Neural progenitor cell (in vitro differentiated cells): ENCODE measurements around the gene HYAL2. TPM values are rescaled to one million over a fixed set of nuclear protein-coding genes. Genes with fewer than 3 reads are reported as not detected.
A peak's percentile ranks its signal among the peaks of the same experiment; 100 is the strongest.

Source experiments
- DNase-seq: peaks from one replicate; pipeline ENCODE4 v3.0.0-alpha.2; 2016; ENCODE audit warnings: low spot score
- H2AFZ ChIP-seq: fragments of 200-600 bp; sonication (generic); replicated peaks from 2 replicates; pipeline ENCODE4 v1.6.1; 2016; ENCODE audit warnings: antibody characterized with exemption
- H3F3A ChIP-seq: fragments of 200-600 bp; sonication (generic); 2 replicates; pipeline ENCODE4 v1.6.1; 2016; ENCODE audit warnings: antibody characterized with exemption, low read depth
- H3K27ac ChIP-seq: fragments of 200-600 bp; sonication (generic); 2 replicates; pipeline ENCODE4 v1.5.1; 2016; ENCODE audit warnings: mild to moderate bottlenecking
- H3K27me3 ChIP-seq: fragments of 200-600 bp; sonication (generic); 2 replicates; pipeline ENCODE4 v1.6.1; 2016; ENCODE audit warnings: mild to moderate bottlenecking, moderate library complexity
- H3K36me3 ChIP-seq: fragments of 200-600 bp; sonication (generic); 2 replicates; pipeline ENCODE4 v1.5.1; 2016
- H3K4me1 ChIP-seq: fragments of 200-600 bp; sonication (generic); 2 replicates; pipeline ENCODE4 v1.6.1; 2016; ENCODE audit warnings: mixed run types
- H3K4me2 ChIP-seq: fragments of 200-600 bp; sonication (generic); 2 replicates; pipeline ENCODE4 v1.6.1; 2016
- H3K4me3 ChIP-seq: fragments of 200-600 bp; sonication (generic); 2 replicates; pipeline ENCODE4 v1.5.1; 2016
- H3K79me2 ChIP-seq: fragments of 200-600 bp; sonication (generic); 2 replicates; pipeline ENCODE4 v1.6.1; 2016; ENCODE audit warnings: low read depth
- H3K9ac ChIP-seq: fragments of 200-600 bp; sonication (generic); 2 replicates; pipeline ENCODE4 v1.6.1; 2016
- H3K9me3 ChIP-seq: fragments of 200-600 bp; sonication (generic); 2 replicates; pipeline ENCODE4 v1.5.1; 2016; ENCODE audit warnings: low read depth
- H4K20me1 ChIP-seq: fragments of 200-600 bp; sonication (generic); 2 replicates; pipeline ENCODE4 v1.6.1; 2016; ENCODE audit warnings: low read depth
- H3K27ac Mint-ChIP-seq: 3 replicates; pipeline ENCODE4 v1.8.0; 2021; ENCODE audit warnings: mixed read lengths
- H3K27me3 Mint-ChIP-seq: 2 replicates; pipeline ENCODE4 v1.8.0; 2022; ENCODE audit warnings: low read depth, mild to moderate bottlenecking, inconsistent platforms, moderate library complexity, mixed read lengths; ENCODE audit not compliant: insufficient read depth
- H3K36me3 Mint-ChIP-seq: 3 replicates; pipeline ENCODE4 v1.8.0; 2021; ENCODE audit warnings: mixed read lengths
- H3K4me1 Mint-ChIP-seq: 3 replicates; pipeline ENCODE4 v1.8.0; 2021; ENCODE audit warnings: mixed read lengths
- H3K4me3 Mint-ChIP-seq: 3 replicates; pipeline ENCODE4 v1.8.0; 2021; ENCODE audit warnings: mild to moderate bottlenecking, moderate library complexity, mixed read lengths
- H3K9me3 Mint-ChIP-seq: 3 replicates; pipeline ENCODE4 v1.8.0; 2020; ENCODE audit warnings: mixed read lengths
- CTCF ChIP-seq: fragments of 200-600 bp; sonication (generic); IDR thresholded peaks from 2 replicates; pipeline ENCODE4 v1.5.1; 2017; ENCODE audit warnings: antibody characterized with exemption, mild to moderate bottlenecking
- EZH2 ChIP-seq: fragments of 200-600 bp; sonication (generic); IDR thresholded peaks from 2 replicates; pipeline ENCODE4 v1.6.1; 2017; ENCODE audit warnings: antibody characterized with exemption, mild to moderate bottlenecking, moderate library complexity
- EZH2phosphoT487 ChIP-seq: fragments of 200-600 bp; sonication (generic); IDR thresholded peaks from 2 replicates; pipeline ENCODE4 v1.6.1; 2017; ENCODE audit warnings: antibody characterized with exemption
- total RNA-seq: library from RNA; depleted of rRNA; stranded (reverse); fragments of >200 nt; gene quantifications from 2 replicates; pipeline ENCODE4 v1.2.3, GENCODE V29; 2015; ENCODE audit warnings: low replicate concordance

HYAL2 gene
- total RNA-seq, 1 donor from 2014 or later, result 38.9 TPM

GRCh38 chr3:50319181-50319893 lies 3.2 kb downstream of the HYAL2 start:
- Histone ChIP-seq H3F3A (peaks cover 26% of the 10 kb centered on the region), H3K27me3 (no peaks in the 10 kb centered on the region), H3K4me2 (peak overlapping the region; percentile 88), H3K36me3 (no peaks in the 10 kb centered on the region), H3K4me1 (peaks cover 28% of the 10 kb centered on the region), H2AFZ (no peak overlapping the region), H4K20me1 (peaks cover 36% of the 10 kb centered on the region), H3K9me3 (no peaks in the 10 kb centered on the region), H3K27ac (no peak overlapping the region), H3K79me2 (peaks cover 37% of the 10 kb centered on the region), H3K4me3 (no peak overlapping the region), H3K9ac (no peak overlapping the region)
- Mint-ChIP-seq H3K27me3 (peaks cover 4% of the 10 kb centered on the region), H3K27ac (no peak overlapping the region), H3K4me1 (peaks cover 43% of the 10 kb centered on the region), H3K36me3 (peaks cover 34% of the 10 kb centered on the region), H3K9me3 (no peaks in the 10 kb centered on the region), H3K4me3 (peak overlapping the region; percentile 99)
- no peak for DNase-seq
- TF ChIP-seq CTCF (no peak), EZH2phosphoT487 (no peak), EZH2 (no peak)

GRCh38 chr3:50318615-50319014 lies 3.9 kb downstream of the HYAL2 start:
- peaks cover 37% of the 10 kb centered on the region for H3K79me2 ChIP-seq
- H3K36me3 ChIP-seq, result no peaks in the 10 kb centered on the region
- DNase-seq, result no peak
- H3K4me1 Mint-ChIP-seq, result peaks cover 40% of the 10 kb centered on the region
- peaks cover 36% of the 10 kb centered on the region for H4K20me1 ChIP-seq
- H3K36me3 Mint-ChIP-seq, result peaks cover 41% of the 10 kb centered on the region
- no peak overlapping the region for H2AFZ ChIP-seq
- H3K4me1 ChIP-seq, result peaks cover 28% of the 10 kb centered on the region
- H3K4me2 ChIP-seq, result peak overlapping the region; percentile 88
- no peaks in the 10 kb centered on the region for H3K27me3 ChIP-seq
- H3K4me3 Mint-ChIP-seq, result peak overlapping the region; percentile 70
- peaks cover 4% of the 10 kb centered on the region for H3K27me3 Mint-ChIP-seq
- H3K9me3 ChIP-seq, result no peaks in the 10 kb centered on the region
- peaks cover 21% of the 10 kb centered on the region for H3F3A ChIP-seq
- no peak overlapping the region for H3K4me3 ChIP-seq
- no peak overlapping the region for H3K27ac ChIP-seq
- TF ChIP-seq EZH2phosphoT487, result no peak
- TF ChIP-seq EZH2, result no peak
- no peak for TF ChIP-seq CTCF
- no peaks in the 10 kb centered on the region for H3K9me3 Mint-ChIP-seq
- H3K27ac Mint-ChIP-seq, result peak overlapping the region; percentile 83
- no peak overlapping the region for H3K9ac ChIP-seq

- Histone ChIP-seq H3K4me3 (no peak overlapping the region), H3K9ac (no peak overlapping the region), H3K79me2 (peaks cover 37% of the 10 kb centered on the region), H3K4me1 (peaks cover 28% of the 10 kb centered on the region), H3F3A (peaks cover 20% of the 10 kb centered on the region), H3K27me3 (no peaks in the 10 kb centered on the region), H3K9me3 (no peaks in the 10 kb centered on the region), H3K4me2 (no peak overlapping the region), H4K20me1 (peaks cover 36% of the 10 kb centered on the region), H3K36me3 (no peaks in the 10 kb centered on the region), H2AFZ (no peak overlapping the region), H3K27ac (no peak overlapping the region)
- TF ChIP-seq EZH2phosphoT487 (no peak), EZH2 (no peak), CTCF (no peak)
- Mint-ChIP-seq H3K9me3 (peaks cover under 1% of the 10 kb centered on the region), H3K4me1 (peaks cover 36% of the 10 kb centered on the region), H3K36me3 (peaks cover 41% of the 10 kb centered on the region), H3K4me3 (no peak overlapping the region), H3K27me3 (peaks cover 1% of the 10 kb centered on the region), H3K27ac (peak overlapping the region; percentile 83)
- DNase-seq, result no peak
Observed at GRCh38 chr3:50318163-50318562, 4.4 kb downstream of the HYAL2 start.
